Measurements from ENCODE around the gene SCARF2.
A peak's percentile ranks its signal among the peaks of the same experiment; 100 is the strongest.

SCARF2 gene

GRCh38 chr22:20458530-20459151, 21.0 kb upstream of the SCARF2 start:
- ChIA-PET CTCF (interaction anchor here (0.7 to 3.1 kb wide), 2 partner anchors 41 to 377 kb away, joined by 3 to 24 read pairs; no protein-coding TSS in a partner anchor), POLR2A (interaction anchor here (0.7 kb wide), 1 partner anchor 299 kb away, joined by 7 read pairs; no protein-coding TSS in a partner anchor)
- Histone ChIP-seq H3K4me3 (ENCODE audit: low read depth, low read length) (no peak overlapping the region), H3K4me1 (ENCODE audit: control insufficient read depth, insufficient read depth, low read length) (no peaks in the 10 kb centered on the region), H3K9me3 (ENCODE audit: control insufficient read depth, insufficient read depth, low read depth, low read length) (no peaks in the 10 kb centered on the region), H3K36me3 (ENCODE audit: control insufficient read depth in 2 of 2, insufficient read depth in 1 of 2, low read length in 2 of 2) (peaks cover 0 to 79% of the 10 kb centered on the region in 2 experiments; a peak in 2 of 3 replicates), H3K27ac (ENCODE audit: extremely low read depth, low read depth, low read length) (no peak overlapping the region)
- TF ChIP-seq MEIS1 (CRISPR knock-in tag; IDR thresholded peaks at IDR 0.05; ENCODE audit: borderline replicate concordance) (no peak), ZBTB17 (tag by site-specific recombination; IDR thresholded peaks at IDR 0.05) (0 out of 2 replicates have a peak, but pooled peaks have one; percentile 24)

- Histone ChIP-seq H3K9me3 (ENCODE audit: control insufficient read depth, insufficient read depth, low read depth, low read length) (no peaks in the 10 kb centered on the region), H3K4me1 (ENCODE audit: control insufficient read depth, insufficient read depth, low read length) (no peaks in the 10 kb centered on the region), H3K36me3 (ENCODE audit: control insufficient read depth in 2 of 2, insufficient read depth in 1 of 2, low read length in 2 of 2) (peaks cover 0 to 75% of the 10 kb centered on the region in 2 experiments; a peak in 2 of 3 replicates), H3K27ac (ENCODE audit: extremely low read depth, low read depth, low read length) (no peak overlapping the region), H3K4me3 (ENCODE audit: low read depth, low read length) (no peak overlapping the region)
- ChIA-PET POLR2A (interaction anchor here (0.7 kb wide), 1 partner anchor 298 kb away, joined by 7 read pairs; no protein-coding TSS in a partner anchor), CTCF (interaction anchor here (0.7 to 10.0 kb wide), 9 partner anchors 13 to 378 kb away, joined by 3 to 133 read pairs (median 4); no protein-coding TSS in a partner anchor)
- TF ChIP-seq KLF1 (tag by site-specific recombination; IDR thresholded peaks at IDR 0.05) (no peak), SP7 (tag by site-specific recombination; IDR thresholded peaks at IDR 0.05) (no peak), ZNF777 (tag by site-specific recombination; IDR thresholded peaks at IDR 0.05; ENCODE audit: borderline replicate concordance) (no peak), ZNF510 (tag by site-specific recombination; IDR thresholded peaks at IDR 0.05; ENCODE audit: insufficient replicate concordance) (no peak), ZNF362 (tag by site-specific recombination; IDR thresholded peaks at IDR 0.05) (no peak)
- TF ChIP-seq, protein P1, sequence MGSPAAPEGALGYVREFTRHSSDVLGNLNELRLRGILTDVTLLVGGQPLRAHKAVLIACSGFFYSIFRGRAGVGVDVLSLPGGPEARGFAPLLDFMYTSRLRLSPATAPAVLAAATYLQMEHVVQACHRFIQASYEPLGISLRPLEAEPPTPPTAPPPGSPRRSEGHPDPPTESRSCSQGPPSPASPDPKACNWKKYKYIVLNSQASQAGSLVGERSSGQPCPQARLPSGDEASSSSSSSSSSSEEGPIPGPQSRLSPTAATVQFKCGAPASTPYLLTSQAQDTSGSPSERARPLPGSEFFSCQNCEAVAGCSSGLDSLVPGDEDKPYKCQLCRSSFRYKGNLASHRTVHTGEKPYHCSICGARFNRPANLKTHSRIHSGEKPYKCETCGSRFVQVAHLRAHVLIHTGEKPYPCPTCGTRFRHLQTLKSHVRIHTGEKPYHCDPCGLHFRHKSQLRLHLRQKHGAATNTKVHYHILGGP (tag by site-specific recombination; IDR thresholded peaks at IDR 0.05) = no peak
- TF ChIP-seq, protein P2, sequence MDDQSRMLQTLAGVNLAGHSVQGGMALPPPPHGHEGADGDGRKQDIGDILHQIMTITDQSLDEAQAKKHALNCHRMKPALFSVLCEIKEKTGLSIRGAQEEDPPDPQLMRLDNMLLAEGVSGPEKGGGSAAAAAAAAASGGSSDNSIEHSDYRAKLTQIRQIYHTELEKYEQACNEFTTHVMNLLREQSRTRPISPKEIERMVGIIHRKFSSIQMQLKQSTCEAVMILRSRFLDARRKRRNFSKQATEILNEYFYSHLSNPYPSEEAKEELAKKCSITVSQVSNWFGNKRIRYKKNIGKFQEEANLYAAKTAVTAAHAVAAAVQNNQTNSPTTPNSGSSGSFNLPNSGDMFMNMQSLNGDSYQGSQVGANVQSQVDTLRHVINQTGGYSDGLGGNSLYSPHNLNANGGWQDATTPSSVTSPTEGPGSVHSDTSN (CRISPR knock-in tag; IDR thresholded peaks at IDR 0.05) = no peak
Observed at GRCh38 chr22:20457506-20458240, 20.0 kb upstream of the SCARF2 start.

DNA sequence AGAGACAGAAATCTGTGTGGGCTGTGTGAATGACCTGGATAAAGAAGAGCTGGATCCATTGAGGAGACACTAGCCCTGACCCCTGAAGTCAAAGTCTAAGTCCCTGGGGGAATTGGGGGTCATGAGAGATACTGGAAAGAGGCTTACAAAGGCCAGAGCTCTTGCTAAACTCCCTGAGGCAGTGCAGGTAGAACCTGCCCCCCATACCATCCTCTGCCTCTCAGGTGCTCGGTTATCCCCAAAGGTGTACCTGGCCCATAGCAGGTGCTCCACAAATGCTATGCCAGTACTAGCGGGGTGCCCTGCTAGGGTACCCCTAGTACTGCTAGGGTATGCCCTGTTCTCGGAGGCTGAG, 19.1 kb upstream of the SCARF2 start:
- ChIA-PET CTCF (interaction anchor here (0.6 to 10.0 kb wide), 24 partner anchors 10 to 328 kb away, joined by 3 to 133 read pairs (median 4); partner anchors contain the start of gene KLHL22), POLR2A (interaction anchor here (0.8 to 1.4 kb wide), 4 partner anchors 20 to 137 kb away, joined by 3 to 8 read pairs (median 4); partner anchors contain the start of gene DGCR6L)
- no peak overlapping the region for H3K4me3 ChIP-seq (ENCODE audit: low read depth, low read length)
- H3K36me3 ChIP-seq (ENCODE audit: control insufficient read depth in 2 of 2, insufficient read depth in 1 of 2, low read length in 2 of 2) = peaks cover 0 to 81% of the 10 kb centered on the region in 2 experiments; a peak in 2 of 3 replicates
- no peaks in the 10 kb centered on the region for H3K9me3 ChIP-seq (ENCODE audit: control insufficient read depth, insufficient read depth, low read depth, low read length)
- H3K27ac ChIP-seq (ENCODE audit: extremely low read depth, low read depth, low read length) = no peak overlapping the region
- no peaks in the 10 kb centered on the region for H3K4me1 ChIP-seq (ENCODE audit: control insufficient read depth, insufficient read depth, low read length)
- TF ChIP-seq ZNF580 (tag by site-specific recombination; IDR thresholded peaks at IDR 0.05) = no peak
- TF ChIP-seq KLF9 (tag by site-specific recombination; IDR thresholded peaks at IDR 0.05; ENCODE audit: low read depth) = no peak
- no peak for TF ChIP-seq SP3 (tag by site-specific recombination; IDR thresholded peaks at IDR 0.05)
- no peak for TF ChIP-seq OSR2 (tag by site-specific recombination; IDR thresholded peaks at IDR 0.05)
- TF ChIP-seq TCF7L2 (IDR thresholded peaks at IDR 0.05; ENCODE audit: borderline replicate concordance, low read depth, low read length) = no peak
- no peak for TF ChIP-seq ATF2 (tag by site-specific recombination; IDR thresholded peaks at IDR 0.05; ENCODE audit: low read depth)
- no peak for TF ChIP-seq ZBTB48 (tag by site-specific recombination; IDR thresholded peaks at IDR 0.05)
- TF ChIP-seq ZNF843 (tag by site-specific recombination; IDR thresholded peaks at IDR 0.05) = no peak
- TF ChIP-seq ZNF560 (tag by site-specific recombination; IDR thresholded peaks at IDR 0.05; ENCODE audit: borderline replicate concordance) = no peak
- no peak for TF ChIP-seq ZNF362 (tag by site-specific recombination; IDR thresholded peaks at IDR 0.05)
- no peak for TF ChIP-seq ZNF416 (tag by site-specific recombination; IDR thresholded peaks at IDR 0.05)
- no peak for TF ChIP-seq ZNF626 (tag by site-specific recombination; IDR thresholded peaks at IDR 0.05)
- TF ChIP-seq GFI1B (tag by site-specific recombination; IDR thresholded peaks at IDR 0.05) = no peak

Measured in HEK293 (cell line).